IPS DF 19.7 (cell line): ENCODE data around the gene PATE4.

Experiments
- DNase-seq: peaks from one replicate; pipeline ENCODE4 v3.0.0-alpha.2; 2013; ENCODE audit warnings: low read depth, low spot score

PATE4 gene

GRCh38 chr11:125887373-125888324 is 54.5 kb downstream of the PATE4 start, which contains the start of gene HYLS1:
Gene HYLS1 (plus strand): TSS chr11:125887668. CDS start chr11:125899369, 11,701 bp downstream.
- peak; percentile 90 for DNase-seq
